ENCODE results near the gene ALDH16A1. TPM values are rescaled to one million over a fixed set of nuclear protein-coding genes. Genes with fewer than 3 reads are reported as not detected.
A peak's percentile ranks its signal among the peaks of the same experiment; 100 is the strongest.

Gene ALDH16A1
- 43.5 TPM for polyA plus RNA-seq (2013, experiment 1 of 2)
- polyA plus RNA-seq (2013, experiment 2 of 2), result 25.8 TPM

DNA sequence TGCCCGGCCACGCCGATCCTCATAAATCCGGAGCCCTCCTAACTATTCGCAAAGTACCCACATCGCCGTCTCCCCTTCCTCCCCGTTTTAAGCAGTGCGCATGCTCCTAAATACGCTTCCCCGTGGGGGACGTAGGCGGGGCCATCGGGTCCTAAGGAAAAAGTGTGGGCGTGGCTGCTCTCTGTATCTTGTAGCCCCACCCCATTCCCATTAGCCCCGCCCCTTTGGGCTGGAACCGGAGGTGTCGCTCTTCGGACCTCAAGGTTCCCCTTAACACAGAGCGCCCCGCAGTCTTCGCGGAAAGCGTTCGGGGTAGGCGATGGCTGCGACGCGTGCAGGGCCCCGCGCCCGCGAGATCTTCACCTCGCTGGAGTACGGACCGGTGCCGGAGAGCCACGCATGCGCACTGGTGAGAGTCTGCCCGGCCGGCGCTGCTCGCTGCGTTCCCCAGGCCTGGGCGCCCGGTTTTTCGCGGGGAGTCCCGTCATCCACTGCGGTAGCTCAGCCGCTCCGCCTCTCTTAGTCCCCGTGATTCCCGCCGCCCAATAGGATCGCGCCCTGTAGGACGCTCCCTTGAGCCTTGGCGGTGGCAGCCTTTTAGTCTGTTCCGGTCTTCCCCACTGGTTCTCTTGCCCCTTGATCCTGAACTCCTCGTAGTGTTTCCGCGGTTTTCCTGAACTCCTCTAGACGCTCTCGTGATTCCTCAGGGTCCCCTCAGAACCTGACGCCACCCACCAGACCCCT, at the start of gene ALDH16A1:
ALDH16A1 (plus strand) TSS at position 213 of the 744 bp plus-strand sequence; CDS start at position 320, 107 bp downstream.
- peaks cover 10% of the 10 kb centered on the region; the same call in 1 of the 2 replicates for H3K4me1 ChIP-seq (ENCODE audit: insufficient read depth, low read length)
- H3K9ac ChIP-seq (ENCODE audit: low read depth, low read length), result peak within 1 kb of the TSS; percentile 94
- peaks cover 21% of the 10 kb centered on the region for H3K36me3 ChIP-seq (ENCODE audit: insufficient read depth, low read length)
- H3K27ac ChIP-seq (ENCODE audit: low read depth, low read length), result peak within 1 kb of the TSS; percentile 97
- no peaks in the 10 kb centered on the region for H3K27me3 ChIP-seq (ENCODE audit: insufficient read depth, low read length)
- H3K9me3 ChIP-seq (ENCODE audit: insufficient read depth, low read depth, low read length), result no peaks in the 10 kb centered on the region
- H3K4me3 ChIP-seq (ENCODE audit: low read length), result peak within 1 kb of the TSS; percentile 81
- under 1% methylated on average over 66 of the region's 66 CpGs for WGBS

DNA sequence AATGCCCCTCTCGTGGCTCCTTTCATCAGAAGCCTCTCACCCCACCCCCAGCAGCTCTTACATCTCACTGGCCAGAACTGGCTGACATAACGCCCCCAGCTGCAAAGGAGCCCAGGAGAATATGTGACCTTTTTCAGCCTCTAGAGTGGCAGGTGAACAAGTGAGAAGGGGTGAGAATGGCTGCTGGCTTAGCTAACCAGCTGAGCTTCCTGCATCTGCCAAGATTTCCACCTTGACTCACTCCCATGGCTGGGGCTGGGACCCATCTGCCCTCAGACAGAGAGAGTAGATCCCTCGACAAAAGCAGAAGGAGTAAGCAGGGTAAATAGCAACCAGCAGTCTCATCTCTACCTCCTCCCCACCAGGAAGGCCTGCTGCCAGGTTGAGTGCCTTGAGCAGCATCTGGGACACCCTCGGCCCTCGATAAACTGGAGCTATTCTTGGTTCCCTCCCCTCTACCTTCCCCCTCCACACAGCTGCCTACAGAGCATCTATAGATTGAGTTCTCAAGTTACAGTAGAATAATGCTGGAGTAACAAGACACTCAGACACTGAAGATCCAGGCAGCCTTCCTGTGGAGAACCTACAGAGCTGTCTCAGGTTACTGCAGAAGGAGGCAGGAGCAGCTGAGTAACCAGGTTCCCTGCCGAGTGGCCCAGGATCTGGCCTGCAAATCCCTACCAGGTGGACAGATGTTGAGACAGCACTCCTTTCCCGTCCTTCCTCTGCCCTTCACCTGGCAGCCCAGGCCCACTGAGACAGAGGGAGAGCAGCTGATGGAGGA, 49.4 kb upstream of the ALDH16A1 start:
- peak overlapping the region; percentile 90 for H3K27ac ChIP-seq (ENCODE audit: low read depth, low read length)
- H3K27me3 ChIP-seq (ENCODE audit: insufficient read depth, low read length), result no peaks in the 10 kb centered on the region
- whole genome bisulfite sequencing, result 29% methylated on average over 7 of the region's 7 CpGs
- H3K4me3 ChIP-seq (ENCODE audit: low read length), result peak overlapping the region; percentile 38; the same call in 1 of the 2 replicates
- H3K4me1 ChIP-seq (ENCODE audit: insufficient read depth, low read length), result peaks cover 17% of the 10 kb centered on the region
- H3K36me3 ChIP-seq (ENCODE audit: insufficient read depth, low read length), result no peaks in the 10 kb centered on the region
- H3K9ac ChIP-seq (ENCODE audit: low read depth, low read length), result peak overlapping the region; percentile 45; the same call in 1 of the 2 replicates
- H3K9me3 ChIP-seq (ENCODE audit: insufficient read depth, low read depth, low read length), result no peaks in the 10 kb centered on the region

DNA sequence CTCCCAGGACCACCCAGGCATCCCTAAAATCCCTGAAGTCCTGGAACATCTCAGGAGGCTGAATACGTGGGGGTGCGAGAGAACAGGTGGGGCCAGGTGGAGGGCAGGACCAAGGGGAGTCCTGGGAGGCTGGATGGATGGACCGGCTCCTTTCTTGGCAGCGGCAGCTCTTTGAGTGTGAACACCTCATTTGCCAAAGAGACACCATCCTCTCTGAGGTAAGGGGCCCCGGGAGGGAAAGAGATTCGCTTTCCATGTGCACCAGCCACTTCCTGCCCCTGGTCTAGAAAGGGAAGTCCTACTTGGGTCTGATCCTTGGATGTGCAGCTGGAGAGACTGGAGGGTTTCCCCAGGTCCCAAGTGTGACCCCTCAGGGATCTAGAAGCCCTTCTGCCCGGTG, 45.9 kb upstream of the ALDH16A1 start:
- H3K9ac ChIP-seq (ENCODE audit: low read depth, low read length), result no peak overlapping the region
- WGBS, result 89% methylated on average over 7 of the region's 7 CpGs
- H3K4me1 ChIP-seq (ENCODE audit: insufficient read depth, low read length), result peaks cover 15% of the 10 kb centered on the region
- no peaks in the 10 kb centered on the region for H3K9me3 ChIP-seq (ENCODE audit: insufficient read depth, low read depth, low read length)
- no peaks in the 10 kb centered on the region for H3K36me3 ChIP-seq (ENCODE audit: insufficient read depth, low read length)
- H3K27ac ChIP-seq (ENCODE audit: low read depth, low read length), result no peak overlapping the region
- no peaks in the 10 kb centered on the region for H3K27me3 ChIP-seq (ENCODE audit: insufficient read depth, low read length)
- no peak overlapping the region for H3K4me3 ChIP-seq (ENCODE audit: low read length)

DNA sequence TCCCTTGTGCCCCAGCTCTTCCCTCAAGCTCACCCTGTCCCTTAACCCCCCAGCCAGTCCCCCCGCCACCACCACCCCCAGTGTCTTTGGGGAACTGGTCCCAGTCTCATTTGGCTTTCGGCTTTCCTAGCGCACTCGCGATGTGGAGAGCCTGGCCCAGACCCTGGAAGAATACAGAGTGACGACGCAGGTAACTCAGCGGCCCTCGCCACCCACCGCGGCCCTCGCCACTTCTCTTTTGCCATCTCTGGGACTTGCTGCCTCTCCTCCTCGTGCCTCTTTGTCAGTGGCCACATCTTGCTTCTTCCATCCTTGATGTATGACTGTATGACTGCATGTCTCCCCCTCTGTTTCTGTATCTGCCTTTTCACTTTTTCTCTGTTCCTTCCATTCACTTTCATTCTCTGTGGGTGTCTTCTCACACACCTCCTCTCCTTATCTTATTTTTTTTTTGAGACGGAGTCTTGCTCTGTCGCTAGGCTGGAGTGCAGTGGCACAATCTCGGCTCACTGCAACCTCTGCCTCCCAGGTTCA, 45.5 kb upstream of the ALDH16A1 start:
- Histone ChIP-seq H3K9ac (ENCODE audit: low read depth, low read length) (no peak overlapping the region), H3K4me1 (ENCODE audit: insufficient read depth, low read length) (peaks cover 15% of the 10 kb centered on the region), H3K36me3 (ENCODE audit: insufficient read depth, low read length) (no peaks in the 10 kb centered on the region), H3K27me3 (ENCODE audit: insufficient read depth, low read length) (no peaks in the 10 kb centered on the region), H3K27ac (ENCODE audit: low read depth, low read length) (no peak overlapping the region), H3K9me3 (ENCODE audit: insufficient read depth, low read depth, low read length) (no peaks in the 10 kb centered on the region), H3K4me3 (ENCODE audit: low read length) (no peak overlapping the region)
- 94% methylated on average over 16 of the region's 16 CpGs for WGBS

DNA sequence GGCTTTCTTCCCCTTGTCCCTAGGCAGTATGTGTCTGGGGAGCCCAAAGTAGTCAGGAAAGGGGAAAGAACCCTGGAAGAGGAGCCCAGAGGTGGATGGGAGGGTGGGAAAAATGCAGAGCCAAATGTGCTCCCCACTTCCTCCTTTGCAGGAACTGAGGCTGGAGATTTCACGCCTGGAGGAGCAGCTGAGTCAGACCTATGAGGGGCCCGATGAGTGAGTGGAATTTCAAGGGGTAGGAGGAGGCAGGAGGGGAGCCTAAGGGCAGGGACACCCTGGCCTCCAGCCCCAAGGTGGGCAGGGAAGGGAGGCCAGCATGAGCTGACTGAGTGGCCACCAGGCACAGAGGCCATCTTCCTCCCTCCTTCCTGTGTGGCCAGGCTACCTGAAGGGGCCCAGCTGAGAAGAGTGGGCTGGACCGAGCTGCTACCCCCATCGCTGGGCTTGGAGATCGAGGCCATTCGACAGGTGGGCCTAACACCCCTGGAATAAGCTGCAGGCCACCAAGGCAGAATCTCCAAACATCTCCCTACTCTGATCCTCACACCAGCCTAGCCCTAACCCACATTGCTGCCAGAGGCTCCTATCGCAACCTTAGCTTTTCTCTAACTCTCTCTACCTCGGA, 44.1 kb upstream of the ALDH16A1 start:
- no peak overlapping the region for H3K4me3 ChIP-seq (ENCODE audit: low read length)
- H3K27ac ChIP-seq (ENCODE audit: low read depth, low read length), result no peak overlapping the region
- H3K4me1 ChIP-seq (ENCODE audit: insufficient read depth, low read length), result peaks cover 11% of the 10 kb centered on the region
- 91% methylated on average over 8 of the region's 8 CpGs for WGBS
- H3K9me3 ChIP-seq (ENCODE audit: insufficient read depth, low read depth, low read length), result no peaks in the 10 kb centered on the region
- H3K27me3 ChIP-seq (ENCODE audit: insufficient read depth, low read length), result no peaks in the 10 kb centered on the region
- H3K36me3 ChIP-seq (ENCODE audit: insufficient read depth, low read length), result no peaks in the 10 kb centered on the region
- no peak overlapping the region for H3K9ac ChIP-seq (ENCODE audit: low read depth, low read length)

DNA sequence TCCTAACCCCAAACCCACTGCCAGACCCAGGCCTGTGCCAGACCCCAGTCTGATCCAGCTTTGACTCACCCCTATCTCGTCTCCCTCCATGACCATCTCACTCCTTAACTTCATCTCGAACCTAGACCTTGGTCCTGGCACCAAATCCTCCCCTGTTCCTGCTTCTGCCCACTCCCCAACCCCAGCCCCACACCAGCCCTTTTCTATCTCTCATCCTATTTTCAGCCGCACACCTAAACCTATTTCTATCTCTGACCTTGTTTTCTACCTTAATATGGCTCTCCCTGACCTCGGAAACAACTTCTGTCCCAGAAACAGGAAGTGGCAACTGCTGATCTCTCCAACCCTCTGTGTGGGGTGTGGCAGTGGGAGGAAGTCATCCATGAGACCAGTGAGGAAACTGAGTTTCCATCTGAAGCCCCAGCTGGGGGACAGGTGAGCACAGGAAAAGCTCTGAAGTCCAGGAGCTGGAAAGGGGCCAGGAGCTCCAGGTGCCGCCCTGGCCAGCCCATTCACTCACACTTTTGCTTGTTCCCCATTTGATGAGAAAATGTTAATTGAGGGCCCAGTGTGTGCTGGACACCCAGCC, 43.5 kb upstream of the ALDH16A1 start:
- Histone ChIP-seq H3K4me1 (ENCODE audit: insufficient read depth, low read length) (peaks cover 5% of the 10 kb centered on the region), H3K9ac (ENCODE audit: low read depth, low read length) (no peak overlapping the region)
- WGBS, result 93% methylated on average over 5 of the region's 5 CpGs

DNA sequence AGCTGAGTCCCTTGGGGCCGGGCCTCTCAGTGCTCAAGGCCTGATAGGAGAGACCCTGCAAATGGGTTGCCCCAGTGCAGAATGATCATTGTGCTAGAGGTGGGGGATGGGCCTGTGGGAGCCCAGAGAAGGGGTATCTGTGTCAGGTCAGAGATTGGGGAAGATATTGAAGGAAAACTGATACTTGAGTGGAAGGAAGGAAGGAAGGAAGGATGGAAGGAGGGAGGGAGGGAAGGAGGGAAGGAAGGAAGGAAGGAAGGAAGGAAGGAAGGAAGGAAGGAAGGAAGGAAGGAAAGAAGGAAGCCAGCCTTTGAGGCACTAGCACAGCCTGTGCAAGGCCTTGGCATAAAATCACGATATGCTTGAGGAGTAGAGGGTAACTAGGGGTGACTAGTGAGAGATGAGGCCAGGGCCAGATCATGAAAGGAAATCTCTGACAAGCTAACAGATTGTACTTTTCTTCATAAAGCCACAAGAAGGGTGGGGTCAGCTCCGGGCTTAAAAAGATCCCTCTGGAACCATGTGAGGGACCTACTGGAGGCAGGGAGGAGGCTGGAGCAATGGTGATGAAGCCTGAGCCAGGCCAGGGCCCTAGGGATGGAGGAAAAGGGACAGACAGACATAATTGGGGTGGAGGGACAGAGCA, 41.2 kb upstream of the ALDH16A1 start:
- Histone ChIP-seq H3K36me3 (ENCODE audit: insufficient read depth, low read length) (no peaks in the 10 kb centered on the region), H3K27ac (ENCODE audit: low read depth, low read length) (no peak overlapping the region), H3K9me3 (ENCODE audit: insufficient read depth, low read depth, low read length) (no peaks in the 10 kb centered on the region), H3K4me1 (ENCODE audit: insufficient read depth, low read length) (peaks cover 8% of the 10 kb centered on the region), H3K9ac (ENCODE audit: low read depth, low read length) (no peak overlapping the region), H3K27me3 (ENCODE audit: insufficient read depth, low read length) (no peaks in the 10 kb centered on the region), H3K4me3 (ENCODE audit: low read length) (no peak overlapping the region)
- 90% methylated on average over 3 of the region's 3 CpGs for WGBS

More for the DNA sequence above, 43.5 kb upstream of the ALDH16A1 start:
- H3K27me3 ChIP-seq (ENCODE audit: insufficient read depth, low read length), result no peaks in the 10 kb centered on the region
- H3K9me3 ChIP-seq (ENCODE audit: insufficient read depth, low read depth, low read length), result no peaks in the 10 kb centered on the region
- H3K27ac ChIP-seq (ENCODE audit: low read depth, low read length), result no peak overlapping the region
- H3K4me3 ChIP-seq (ENCODE audit: low read length), result no peak overlapping the region
- no peaks in the 10 kb centered on the region for H3K36me3 ChIP-seq (ENCODE audit: insufficient read depth, low read length)

DNA sequence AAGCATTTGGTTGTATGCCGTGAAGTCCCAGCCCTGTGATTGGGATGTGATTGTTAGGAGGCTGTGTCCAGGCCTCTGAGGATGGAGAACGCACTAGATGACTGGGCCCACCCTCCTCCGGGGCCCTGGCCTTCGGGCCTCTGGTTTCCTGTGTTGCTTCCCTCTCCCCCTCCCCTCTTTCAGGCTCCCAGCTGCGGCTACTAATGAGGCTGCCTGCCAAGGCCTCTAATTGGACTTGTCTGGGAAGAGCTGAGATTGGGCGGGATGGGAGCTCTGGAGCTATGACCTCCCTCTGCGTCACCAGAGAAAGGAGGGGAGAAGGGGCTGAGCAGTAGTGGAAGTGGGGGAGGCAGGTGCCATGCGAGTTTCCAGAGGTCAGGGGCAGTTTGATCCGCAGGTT, 39.7 kb upstream of the ALDH16A1 start:
- no peaks in the 10 kb centered on the region for H3K36me3 ChIP-seq (ENCODE audit: insufficient read depth, low read length)
- no peak overlapping the region for H3K27ac ChIP-seq (ENCODE audit: low read depth, low read length)
- H3K4me1 ChIP-seq (ENCODE audit: insufficient read depth, low read length), result peaks cover 8% of the 10 kb centered on the region
- no peaks in the 10 kb centered on the region for H3K9me3 ChIP-seq (ENCODE audit: insufficient read depth, low read depth, low read length)
- WGBS, result 75% methylated on average over 9 of the region's 9 CpGs
- H3K9ac ChIP-seq (ENCODE audit: low read depth, low read length), result no peak overlapping the region
- no peaks in the 10 kb centered on the region for H3K27me3 ChIP-seq (ENCODE audit: insufficient read depth, low read length)
- no peak overlapping the region for H3K4me3 ChIP-seq (ENCODE audit: low read length)

DNA sequence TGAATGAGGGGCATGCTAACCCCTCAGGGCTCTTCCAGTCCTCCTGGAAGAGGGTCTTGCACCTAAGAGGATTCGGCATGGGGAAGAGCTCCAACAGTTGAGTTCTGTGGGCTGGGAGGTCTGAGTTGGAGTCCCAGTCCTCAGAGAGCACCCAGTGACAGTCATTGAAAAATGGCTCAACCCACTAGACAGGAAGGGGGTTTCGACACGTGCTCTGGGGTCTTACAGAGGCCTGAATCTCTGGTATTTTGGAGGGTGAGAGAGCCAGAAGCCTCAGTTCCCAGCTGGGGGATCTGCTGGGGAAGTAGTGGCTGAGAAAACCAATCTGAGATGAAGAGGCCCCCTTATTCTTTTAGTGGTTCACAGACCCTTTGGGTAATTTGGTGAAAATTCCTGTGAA, 38.8 kb upstream of the ALDH16A1 start:
- Histone ChIP-seq H3K9ac (ENCODE audit: low read depth, low read length) (no peak overlapping the region), H3K27ac (ENCODE audit: low read depth, low read length) (no peak overlapping the region)

DNA sequence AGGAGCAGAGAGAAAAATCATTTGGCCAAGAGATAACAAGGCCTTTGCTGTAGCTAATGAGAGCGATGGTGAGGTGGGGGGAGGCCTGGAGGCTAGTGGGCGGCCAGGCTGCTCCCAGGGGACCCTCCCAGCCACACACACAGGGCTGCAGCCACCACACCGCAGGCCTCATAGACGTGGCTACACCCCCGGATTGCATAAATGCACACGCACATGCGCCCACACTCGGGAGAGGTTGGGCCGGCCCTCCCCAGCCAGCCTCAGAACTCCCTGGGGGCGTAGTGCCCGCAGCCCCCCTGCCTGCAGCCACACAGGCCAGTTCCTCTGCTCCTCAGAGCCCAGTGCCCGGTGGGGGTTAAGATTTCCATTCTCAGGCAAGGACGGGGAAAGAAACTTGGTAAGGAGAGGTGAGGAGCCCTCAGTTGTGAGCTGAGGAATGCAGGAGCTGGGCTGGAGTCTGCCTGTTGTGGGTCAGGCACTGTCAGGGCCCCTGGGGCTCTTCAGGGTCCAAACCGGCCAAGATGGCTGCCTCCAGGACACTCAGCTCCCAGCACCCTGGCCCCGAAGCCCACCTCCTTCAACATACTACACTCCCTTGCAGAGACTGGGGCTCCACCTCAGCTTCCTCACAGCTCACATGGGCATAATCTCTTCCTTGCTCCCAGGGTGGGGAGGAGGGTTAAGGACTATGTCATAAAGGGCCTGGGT, 37.8 kb upstream of the ALDH16A1 start:
- H3K4me1 ChIP-seq (ENCODE audit: insufficient read depth, low read length), result peaks cover 8% of the 10 kb centered on the region
- no peaks in the 10 kb centered on the region for H3K36me3 ChIP-seq (ENCODE audit: insufficient read depth, low read length)
- H3K27ac ChIP-seq (ENCODE audit: low read depth, low read length), result no peak overlapping the region
- H3K9ac ChIP-seq (ENCODE audit: low read depth, low read length), result no peak overlapping the region
- no peak overlapping the region for H3K4me3 ChIP-seq (ENCODE audit: low read length)
- WGBS, result 67% methylated on average over 15 of the region's 15 CpGs
- no peaks in the 10 kb centered on the region; the same call in 1 of the 2 replicates for H3K27me3 ChIP-seq (ENCODE audit: insufficient read depth, low read length)
- no peaks in the 10 kb centered on the region for H3K9me3 ChIP-seq (ENCODE audit: insufficient read depth, low read depth, low read length)

More for the DNA sequence above, 38.8 kb upstream of the ALDH16A1 start:
- 98% methylated on average over 3 of the region's 3 CpGs for WGBS
- Histone ChIP-seq H3K36me3 (ENCODE audit: insufficient read depth, low read length) (no peaks in the 10 kb centered on the region), H3K27me3 (ENCODE audit: insufficient read depth, low read length) (no peaks in the 10 kb centered on the region), H3K4me3 (ENCODE audit: low read length) (no peak overlapping the region), H3K9me3 (ENCODE audit: insufficient read depth, low read depth, low read length) (no peaks in the 10 kb centered on the region), H3K4me1 (ENCODE audit: insufficient read depth, low read length) (peaks cover 8% of the 10 kb centered on the region)
